GM19372 (cell line): ENCODE data around the gene GFY.

Experiments used
- ATAC-seq: cut with Tn5 transposase; IDR thresholded peaks from one replicate; pipeline ENCODE4 v1.9.1; 2021; ENCODE audit warnings: mild to moderate bottlenecking, low read depth, moderate library complexity; ENCODE audit not compliant: unreplicated experiment

GFY gene

GRCh38 chr19:49427339-49427738 lies 2.2 kb downstream of the GFY start:
- no peak for ATAC-seq

DNA sequence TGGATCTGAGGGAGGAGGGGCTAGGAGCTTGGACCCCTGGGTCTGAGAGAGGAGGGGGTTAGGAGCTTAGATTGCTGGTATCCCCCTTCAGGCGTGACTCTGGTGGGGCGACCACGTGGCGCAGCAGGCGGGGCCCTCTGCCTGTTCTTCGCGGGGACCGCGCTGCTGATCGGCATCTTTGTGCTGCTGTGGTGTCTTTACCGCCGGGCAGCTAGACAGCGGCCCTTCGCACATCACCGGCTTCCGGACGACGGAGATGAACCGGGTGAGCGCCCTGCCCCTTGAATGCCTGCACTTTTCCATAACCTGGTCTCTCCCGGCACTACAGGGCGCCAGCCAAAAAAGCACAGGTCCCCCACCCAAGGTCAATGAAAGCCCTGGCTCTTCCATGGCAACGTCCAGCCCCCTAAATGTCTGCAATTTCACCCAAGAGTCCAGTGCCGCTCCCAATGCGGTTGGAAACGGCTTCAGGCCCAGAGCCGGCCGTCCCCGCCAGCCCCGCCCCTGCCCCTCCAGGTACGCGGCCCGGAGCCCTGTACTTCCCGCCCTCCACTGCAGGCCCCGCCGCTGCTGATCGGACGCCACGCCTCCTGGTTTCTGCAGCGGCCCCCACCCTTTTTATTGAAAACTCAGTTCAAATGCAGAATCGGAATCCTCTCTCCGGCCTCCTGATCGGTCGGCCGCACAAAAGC lies 2.8 kb downstream of the GFY start:
- ATAC-seq: no peak

DNA sequence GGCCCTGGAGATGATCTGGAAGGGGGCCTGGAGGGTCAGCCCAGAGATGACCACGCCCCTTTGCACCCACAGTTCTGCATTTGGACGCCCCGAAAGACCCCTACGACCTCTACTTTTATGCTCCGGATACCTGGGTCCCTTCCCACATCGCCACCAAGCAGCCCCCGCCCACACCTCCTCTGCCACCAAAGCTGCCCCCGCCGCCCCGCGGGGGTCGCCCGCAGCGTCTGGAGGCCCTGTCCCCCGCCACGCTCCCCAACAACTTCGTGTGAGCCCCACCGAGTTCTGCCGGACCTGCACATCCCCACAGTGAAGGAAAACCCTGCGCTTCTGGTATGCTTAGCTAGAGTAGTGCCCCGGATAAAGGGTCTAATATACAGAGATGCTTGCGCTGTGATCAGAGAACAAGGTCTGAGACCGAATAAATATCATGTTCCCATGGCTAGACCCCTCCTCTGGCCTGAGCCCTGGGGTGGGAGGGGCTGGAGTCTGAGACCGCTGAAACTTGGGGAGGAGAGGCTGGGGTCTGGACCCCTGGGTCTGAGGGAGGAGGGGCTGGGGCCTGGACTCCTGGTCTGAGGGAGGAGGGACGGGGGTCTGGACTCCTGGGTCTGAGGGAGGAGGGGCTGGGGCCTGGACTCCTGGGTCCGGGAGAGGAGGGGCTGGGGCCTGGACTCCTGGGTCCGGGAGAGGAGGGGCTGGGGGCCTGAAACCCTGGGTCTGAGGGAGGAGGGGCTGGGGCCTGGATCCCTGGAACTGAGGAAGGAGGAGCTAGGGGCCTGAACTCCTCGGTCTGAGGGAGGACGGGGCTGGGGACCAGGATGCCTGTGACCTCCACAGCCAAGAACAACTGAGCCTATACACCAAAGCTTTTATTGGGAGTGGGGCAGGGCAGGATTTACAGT lies 3.6 kb downstream of the GFY start:
- ATAC-seq: no peak

DNA sequence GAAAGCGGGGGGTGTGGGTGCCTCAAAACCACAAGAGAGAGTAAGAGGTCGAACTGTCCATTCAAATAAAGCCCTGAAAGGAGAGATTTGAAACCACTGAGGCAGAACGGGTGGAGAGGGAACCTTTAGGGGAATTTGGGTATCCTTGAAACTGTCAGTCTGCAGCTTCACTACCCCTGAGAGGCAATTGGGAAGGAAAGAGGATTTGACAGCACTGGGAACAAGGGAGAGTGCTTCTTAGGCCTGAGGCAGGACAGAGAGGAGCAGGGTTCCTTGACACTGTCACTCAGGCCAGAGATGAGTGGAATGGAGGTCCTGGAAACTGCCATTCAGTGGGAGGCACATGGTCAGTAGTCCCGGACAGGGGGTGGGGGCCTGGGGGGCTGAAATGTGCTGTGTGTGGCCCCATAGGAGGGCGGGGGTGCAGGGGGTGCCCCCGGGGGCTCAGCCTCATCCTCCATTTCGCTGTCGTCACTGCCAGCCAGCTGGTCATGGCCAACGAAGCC lies 5.0 kb downstream of the GFY start:
- ATAC-seq: no peak

- ATAC-seq: no peak
Measured at GRCh38 chr19:49430678-49431329, 5.6 kb downstream of the GFY start.

GRCh38 chr19:49431330-49431749 lies 6.2 kb downstream of the GFY start:
- no peak for ATAC-seq

- ATAC-seq: no peak
Measured at GRCh38 chr19:49432141-49433073, 7.2 kb downstream of the GFY start.

DNA sequence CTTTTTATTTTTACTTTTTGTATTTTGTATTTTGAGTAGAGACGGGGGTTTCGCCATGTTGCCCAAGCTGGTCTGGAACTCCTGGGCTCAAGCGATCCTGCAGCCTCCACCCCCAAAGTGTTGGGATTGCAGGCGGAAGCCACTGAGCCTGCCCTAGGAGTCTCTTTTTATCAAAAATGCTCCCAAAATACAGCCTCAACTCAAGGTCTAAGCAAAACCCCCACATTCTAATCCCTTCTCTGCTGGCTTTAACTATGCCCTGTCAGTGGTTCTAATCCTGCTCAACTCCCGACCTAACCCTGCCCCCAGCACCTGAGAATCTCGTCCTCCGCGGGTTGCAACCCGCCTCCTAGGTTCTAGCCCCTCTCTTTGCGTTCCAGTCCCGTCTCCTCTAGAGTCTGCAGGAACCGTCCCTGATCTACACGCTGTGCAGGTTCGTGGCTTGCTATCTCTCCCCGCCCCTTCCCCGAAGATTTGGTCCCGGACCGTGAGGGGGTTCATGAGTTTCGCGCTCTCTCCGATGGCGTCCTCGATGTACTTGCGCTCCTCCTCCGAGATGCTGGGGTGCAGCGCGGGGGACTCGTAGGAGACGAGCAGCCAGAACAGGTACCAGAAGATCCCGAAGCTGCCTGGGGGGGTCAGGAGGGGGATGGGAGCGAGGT lies 8.2 kb downstream of the GFY start:
- no peak for ATAC-seq

GRCh38 chr19:49434907-49435583 lies 9.9 kb downstream of the GFY start:
- no peak for ATAC-seq

DNA sequence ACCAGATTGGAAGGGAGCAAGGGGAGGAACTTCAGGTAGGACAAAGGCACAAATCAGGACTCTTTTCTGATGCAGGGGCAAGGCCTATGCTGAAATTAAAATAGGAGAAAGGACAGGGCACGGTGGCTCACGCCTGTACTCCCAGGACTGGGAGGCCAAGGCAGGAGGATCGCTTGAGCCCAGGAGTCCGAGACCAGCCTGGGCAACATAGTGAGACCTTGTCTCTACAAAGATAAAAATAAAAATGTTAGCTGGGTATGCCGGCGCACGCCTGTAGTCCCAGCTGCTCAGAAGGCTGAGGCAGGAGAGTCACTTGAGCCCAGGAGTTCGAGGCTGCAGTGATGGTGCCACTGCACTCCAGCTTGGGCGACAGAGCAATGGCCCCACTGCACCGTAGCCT lies 10.5 kb downstream of the GFY start:
- ATAC-seq: no peak

DNA sequence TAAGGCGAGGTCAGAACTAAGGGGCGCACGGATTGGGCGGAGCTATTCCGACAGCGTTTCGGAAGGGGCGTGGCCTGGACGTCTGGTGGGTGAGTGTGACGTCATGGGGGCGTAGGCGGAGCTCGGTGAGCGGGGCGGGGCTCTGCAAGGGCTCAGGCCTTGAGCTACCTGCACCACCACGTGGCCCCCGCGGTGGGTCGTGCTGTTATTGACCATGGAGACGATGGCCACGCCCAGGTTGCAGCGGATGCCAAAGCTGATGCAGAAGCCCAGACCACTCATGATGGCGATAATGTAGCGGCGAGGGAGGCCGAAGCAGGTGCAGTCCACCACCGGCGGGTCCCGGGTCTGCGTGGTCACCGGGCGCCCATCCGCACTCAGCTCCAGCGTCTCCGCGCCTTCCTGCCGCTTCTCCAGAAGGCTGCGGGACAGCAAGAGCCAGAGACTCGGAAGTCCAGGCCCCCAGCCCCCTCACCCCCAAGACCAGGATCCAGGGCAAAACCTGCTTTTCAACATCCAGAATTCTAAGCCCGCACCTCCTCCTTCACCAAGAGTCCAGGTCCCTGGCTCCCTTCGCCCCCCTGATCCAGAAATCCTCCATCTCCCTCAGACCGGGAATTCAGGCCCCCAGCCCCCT lies 11.3 kb downstream of the GFY start:
- ATAC-seq: no peak

- ATAC-seq: no peak
Measured at GRCh38 chr19:49437231-49437630, 12.0 kb downstream of the GFY start.

GRCh38 chr19:49438261-49438660 lies 13.1 kb downstream of the GFY start:
- no peak for ATAC-seq

- ATAC-seq: no peak
Measured at GRCh38 chr19:49439836-49440235, 14.6 kb downstream of the GFY start.

DNA sequence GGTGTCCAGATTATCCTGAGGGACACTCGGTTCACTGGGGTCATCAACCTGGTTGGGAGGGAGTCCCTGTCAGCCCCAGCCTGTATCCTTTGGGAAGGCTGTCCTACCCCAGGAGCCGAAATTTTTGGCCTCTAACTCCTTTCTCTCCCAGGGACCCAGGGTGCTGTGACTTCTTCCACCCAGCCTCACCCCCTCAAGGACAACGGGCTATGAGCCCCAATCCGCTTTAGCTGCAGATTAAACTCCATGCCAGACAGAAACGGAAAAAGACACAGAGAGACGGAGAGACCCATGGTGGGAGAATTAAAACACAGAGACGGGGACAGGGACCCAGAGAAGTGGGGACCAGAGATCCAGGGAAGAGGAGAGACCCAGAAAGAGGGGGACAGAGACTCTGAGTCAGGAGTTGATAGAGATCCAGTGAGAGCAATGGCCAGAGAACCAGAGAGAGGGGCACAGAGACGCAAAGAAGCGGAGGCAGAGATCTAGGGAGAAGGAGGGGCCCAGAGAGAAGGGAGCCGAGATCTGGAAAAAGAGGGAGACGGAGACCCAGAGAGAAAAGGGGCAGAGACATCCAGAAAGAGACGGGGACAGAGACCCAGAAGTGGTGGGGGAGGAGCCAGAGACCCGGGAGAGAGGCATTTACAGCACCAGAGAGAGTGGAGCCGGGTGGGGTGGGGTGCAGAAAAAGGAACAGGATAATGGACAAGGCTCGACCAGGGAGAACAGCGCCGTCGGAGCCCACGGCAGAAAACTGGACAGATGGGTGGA lies 15.4 kb downstream of the GFY start:
- ATAC-seq: no peak

DNA sequence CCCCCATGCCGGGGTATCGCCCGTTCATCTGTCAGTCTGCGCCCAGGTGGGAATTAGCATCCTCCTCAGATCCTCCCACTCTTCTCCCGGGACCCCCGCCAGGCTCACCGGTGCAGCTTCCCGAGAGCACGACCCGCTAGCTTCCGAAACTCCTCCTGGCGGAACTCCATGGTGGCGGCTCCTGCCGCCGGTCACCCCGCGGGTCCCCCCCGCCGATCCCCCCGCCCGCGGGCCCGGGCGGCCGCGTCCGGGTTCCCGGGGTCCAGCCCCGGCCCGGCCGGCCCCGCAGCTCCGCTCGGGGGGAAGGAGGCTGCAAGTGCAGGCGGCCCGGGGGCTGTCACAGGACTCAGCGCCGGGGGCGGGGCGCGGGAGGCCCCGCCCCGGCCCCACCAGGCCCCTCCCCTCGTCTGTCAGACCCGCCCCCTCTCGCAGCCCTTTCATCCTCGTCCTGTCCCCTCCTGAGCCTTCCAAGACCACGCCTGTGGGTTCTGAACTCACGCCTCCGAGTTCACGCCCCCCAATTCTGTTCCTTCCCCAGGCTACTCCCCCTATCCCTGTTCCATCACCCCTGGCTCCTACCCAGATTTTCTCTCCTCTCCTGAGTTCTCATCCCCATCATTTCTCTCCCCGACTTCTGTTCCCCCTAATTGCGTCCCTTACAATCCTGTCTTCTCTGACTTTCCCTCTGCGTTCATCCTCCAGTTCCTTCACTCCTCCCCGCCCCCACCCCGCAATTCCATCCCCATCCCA lies 16.2 kb downstream of the GFY start, which contains the start of gene SLC17A7:
Gene SLC17A7 (minus strand): TSS at position 318 of the 750 bp plus-strand sequence. CDS start 148 bp downstream, at position 170.
- ATAC-seq: no peak

GRCh38 chr19:49441960-49442350 lies 16.8 kb downstream of the GFY start:
- no peak for ATAC-seq
